ENCODE results near the gene TMEM253. TPM values are rescaled to one million over a fixed set of nuclear protein-coding genes. Genes with fewer than 3 reads are reported as not detected.

The TMEM253 gene
- total RNA-seq, 1 donor from 2014 or later: 1.4 TPM

DNA sequence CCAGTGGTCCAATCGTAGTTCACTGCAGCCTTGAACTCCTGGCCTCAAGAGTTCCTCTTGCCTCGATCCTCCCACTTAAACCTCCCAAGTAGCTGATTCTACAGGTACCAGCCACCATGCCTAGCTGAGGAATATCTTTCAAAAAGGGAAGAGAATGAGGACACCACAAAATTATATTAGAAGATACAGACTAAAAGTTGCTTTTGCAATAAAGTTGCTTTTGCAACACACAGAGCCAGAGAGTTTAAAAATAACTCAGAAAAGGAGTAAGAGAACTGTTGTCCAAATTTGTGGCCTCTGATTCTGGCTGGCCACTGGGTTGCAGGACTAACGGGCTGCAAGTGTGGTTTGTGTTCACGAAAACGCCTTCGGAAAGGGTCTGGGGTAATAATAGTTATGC, 19.8 kb downstream of the TMEM253 start:
- Mint-ChIP-seq H3K36me3 (ENCODE audit: low read depth, unreplicated experiment) (no peaks in the 10 kb centered on the region), H3K27me3 (ENCODE audit: low read depth, unreplicated experiment) (no peaks in the 10 kb centered on the region), H3K27ac (ENCODE audit: unreplicated experiment) (no peak overlapping the region), H3K9me3 (ENCODE audit: unreplicated experiment) (peaks cover 4% of the 10 kb centered on the region), H3K4me1 (ENCODE audit: low read depth, unreplicated experiment) (peaks cover 5% of the 10 kb centered on the region), H3K4me3 (ENCODE audit: unreplicated experiment) (no peak overlapping the region)
- Histone ChIP-seq H2AFZ (ENCODE audit: low read depth, low read length) (no peak overlapping the region), H4K20me1 (ENCODE audit: insufficient read depth, low read length) (no peaks in the 10 kb centered on the region), H3K4me2 (ENCODE audit: low read length) (no peak overlapping the region), H3K4me1 (ENCODE audit: insufficient read depth, low read length) (no peaks in the 10 kb centered on the region), H3K4me3 (ENCODE audit: insufficient read depth, low read depth, low read length) (no peak overlapping the region), H3K27ac (ENCODE audit: low read depth, low read length) (no peak overlapping the region), H3K27me3 (ENCODE audit: insufficient read depth, low read length) (no peaks in the 10 kb centered on the region), H3K9me3 (ENCODE audit: insufficient read depth, low read depth, low read length) (no peaks in the 10 kb centered on the region), H3K9ac (ENCODE audit: low read length) (no peak overlapping the region), H3K36me3 (ENCODE audit: insufficient read depth, low read length) (no peaks in the 10 kb centered on the region), H3K79me2 (ENCODE audit: insufficient read depth, low read length) (no peaks in the 10 kb centered on the region)
- DNase-seq (ENCODE audit: low read depth) (no peak), FAIRE-seq (no peak)
- no peak for TF ChIP-seq EZH2 (IDR thresholded peaks at IDR 0.05; ENCODE audit: insufficient read depth, low read length)
- TF ChIP-seq, protein P1, sequence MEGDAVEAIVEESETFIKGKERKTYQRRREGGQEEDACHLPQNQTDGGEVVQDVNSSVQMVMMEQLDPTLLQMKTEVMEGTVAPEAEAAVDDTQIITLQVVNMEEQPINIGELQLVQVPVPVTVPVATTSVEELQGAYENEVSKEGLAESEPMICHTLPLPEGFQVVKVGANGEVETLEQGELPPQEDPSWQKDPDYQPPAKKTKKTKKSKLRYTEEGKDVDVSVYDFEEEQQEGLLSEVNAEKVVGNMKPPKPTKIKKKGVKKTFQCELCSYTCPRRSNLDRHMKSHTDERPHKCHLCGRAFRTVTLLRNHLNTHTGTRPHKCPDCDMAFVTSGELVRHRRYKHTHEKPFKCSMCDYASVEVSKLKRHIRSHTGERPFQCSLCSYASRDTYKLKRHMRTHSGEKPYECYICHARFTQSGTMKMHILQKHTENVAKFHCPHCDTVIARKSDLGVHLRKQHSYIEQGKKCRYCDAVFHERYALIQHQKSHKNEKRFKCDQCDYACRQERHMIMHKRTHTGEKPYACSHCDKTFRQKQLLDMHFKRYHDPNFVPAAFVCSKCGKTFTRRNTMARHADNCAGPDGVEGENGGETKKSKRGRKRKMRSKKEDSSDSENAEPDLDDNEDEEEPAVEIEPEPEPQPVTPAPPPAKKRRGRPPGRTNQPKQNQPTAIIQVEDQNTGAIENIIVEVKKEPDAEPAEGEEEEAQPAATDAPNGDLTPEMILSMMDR (IDR thresholded peaks at IDR 0.05; ENCODE audit: insufficient read depth, low read depth, low read length): no peak

DNA sequence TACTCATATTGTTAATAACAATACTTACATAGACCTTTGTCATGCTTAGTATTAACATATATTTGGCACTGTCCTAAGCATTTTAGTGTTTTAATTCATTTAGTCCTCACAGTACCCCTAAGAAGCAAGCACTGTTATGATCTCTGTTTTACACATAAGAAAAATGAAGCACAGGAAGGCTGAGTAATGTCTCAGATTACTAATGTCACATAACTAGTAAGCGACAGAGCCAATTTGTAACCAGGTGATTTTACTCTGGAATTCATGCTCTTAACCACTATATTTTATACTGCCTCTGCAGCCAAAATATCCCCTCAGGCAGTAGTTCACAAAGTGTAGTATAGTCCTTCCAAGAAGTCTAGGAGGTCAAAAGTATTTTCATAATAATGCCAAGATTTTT, 20.3 kb downstream of the TMEM253 start:
- Histone ChIP-seq H4K20me1 (ENCODE audit: insufficient read depth, low read length) (no peaks in the 10 kb centered on the region), H3K4me1 (ENCODE audit: insufficient read depth, low read length) (no peaks in the 10 kb centered on the region), H3K9ac (ENCODE audit: low read length) (no peak overlapping the region), H3K27ac (ENCODE audit: low read depth, low read length) (no peak overlapping the region), H3K27me3 (ENCODE audit: insufficient read depth, low read length) (no peaks in the 10 kb centered on the region), H3K9me3 (ENCODE audit: insufficient read depth, low read depth, low read length) (no peaks in the 10 kb centered on the region), H3K79me2 (ENCODE audit: insufficient read depth, low read length) (no peaks in the 10 kb centered on the region), H2AFZ (ENCODE audit: low read depth, low read length) (no peak overlapping the region), H3K4me3 (ENCODE audit: insufficient read depth, low read depth, low read length) (no peak overlapping the region), H3K36me3 (ENCODE audit: insufficient read depth, low read length) (no peaks in the 10 kb centered on the region), H3K4me2 (ENCODE audit: low read length) (no peak overlapping the region)
- TF ChIP-seq EZH2 (IDR thresholded peaks at IDR 0.05; ENCODE audit: insufficient read depth, low read length): no peak
- TF ChIP-seq, protein P1 (IDR thresholded peaks at IDR 0.05; ENCODE audit: insufficient read depth, low read depth, low read length): no peak
- Mint-ChIP-seq H3K36me3 (ENCODE audit: low read depth, unreplicated experiment) (no peaks in the 10 kb centered on the region), H3K4me3 (ENCODE audit: unreplicated experiment) (no peak overlapping the region), H3K27ac (ENCODE audit: unreplicated experiment) (no peak overlapping the region), H3K4me1 (ENCODE audit: low read depth, unreplicated experiment) (peaks cover 5% of the 10 kb centered on the region), H3K27me3 (ENCODE audit: low read depth, unreplicated experiment) (no peaks in the 10 kb centered on the region), H3K9me3 (ENCODE audit: unreplicated experiment) (peaks cover 4% of the 10 kb centered on the region)
- no peak for DNase-seq (ENCODE audit: low read depth)
- FAIRE-seq: no peak

DNA sequence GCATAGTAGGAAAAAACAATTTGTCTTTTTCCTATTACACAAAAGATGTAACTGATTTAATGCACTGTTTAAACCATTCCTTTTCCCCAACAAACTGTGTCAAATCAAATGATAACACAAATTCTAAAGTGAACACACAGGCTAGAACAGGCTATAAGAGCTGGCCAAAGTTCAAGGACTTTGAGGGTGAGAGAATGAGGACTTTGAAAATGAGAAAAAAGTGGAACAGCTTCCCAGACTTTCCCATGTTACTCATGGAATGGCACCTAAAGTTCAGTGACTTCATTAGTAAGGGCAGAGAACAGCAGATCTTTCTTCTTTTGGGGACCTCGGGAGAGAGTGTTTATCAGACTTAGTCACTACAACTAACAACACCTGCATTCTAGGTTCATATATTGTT, 22.6 kb downstream of the TMEM253 start:
- H3K4me1 Mint-ChIP-seq (ENCODE audit: low read depth, unreplicated experiment): peaks cover 5% of the 10 kb centered on the region
- no peaks in the 10 kb centered on the region for H3K36me3 Mint-ChIP-seq (ENCODE audit: low read depth, unreplicated experiment)
- no peak overlapping the region for H3K27ac Mint-ChIP-seq (ENCODE audit: unreplicated experiment)
- H3K4me1 ChIP-seq (ENCODE audit: insufficient read depth, low read length): no peaks in the 10 kb centered on the region
- H3K4me2 ChIP-seq (ENCODE audit: low read length): no peak overlapping the region
- no peak overlapping the region for H3K4me3 ChIP-seq (ENCODE audit: insufficient read depth, low read depth, low read length)
- no peak overlapping the region for H3K4me3 Mint-ChIP-seq (ENCODE audit: unreplicated experiment)
- no peaks in the 10 kb centered on the region for H3K9me3 ChIP-seq (ENCODE audit: insufficient read depth, low read depth, low read length)
- no peak overlapping the region for H3K9ac ChIP-seq (ENCODE audit: low read length)
- TF ChIP-seq EZH2 (IDR thresholded peaks at IDR 0.05; ENCODE audit: insufficient read depth, low read length): no peak
- TF ChIP-seq, protein P1 (IDR thresholded peaks at IDR 0.05; ENCODE audit: insufficient read depth, low read depth, low read length): no peak
- DNase-seq (ENCODE audit: low read depth): no peak
- no peak overlapping the region for H2AFZ ChIP-seq (ENCODE audit: low read depth, low read length)
- no peak for FAIRE-seq
- no peaks in the 10 kb centered on the region for H3K79me2 ChIP-seq (ENCODE audit: insufficient read depth, low read length)
- no peaks in the 10 kb centered on the region for H3K27me3 Mint-ChIP-seq (ENCODE audit: low read depth, unreplicated experiment)
- no peaks in the 10 kb centered on the region for H3K27me3 ChIP-seq (ENCODE audit: insufficient read depth, low read length)
- H3K36me3 ChIP-seq (ENCODE audit: insufficient read depth, low read length): no peaks in the 10 kb centered on the region
- no peaks in the 10 kb centered on the region for H4K20me1 ChIP-seq (ENCODE audit: insufficient read depth, low read length)
- peaks cover 4% of the 10 kb centered on the region for H3K9me3 Mint-ChIP-seq (ENCODE audit: unreplicated experiment)
- no peak overlapping the region for H3K27ac ChIP-seq (ENCODE audit: low read depth, low read length)

Data from astrocyte (in vitro differentiated cells and primary cell).